Astrocyte of the cerebellum (primary cell): ENCODE measurements around the gene CFAP70.

Experiments
- DNase-seq: peaks from one replicate; pipeline ENCODE4 v3.0.0-alpha.2; 2011; ENCODE audit warnings: low read depth
- H3K4me3 ChIP-seq: 2 replicates; pipeline ENCODE4 v1.5.1; 2011; ENCODE audit warnings: mild to moderate bottlenecking, low read depth, low read length, moderate library complexity
- in situ Hi-C: cut with HindIII; loops from 2 replicates; pipeline ENCODE4 v1.10.0; 2017; ENCODE audit warnings: low sequenced_read_pairs
- TF ChIP-seq, protein P1 (sequence below): IDR thresholded peaks from 2 replicates; pipeline ENCODE4 v1.5.1; 2012; ENCODE audit warnings: low read length, low read depth, moderate library complexity, mild to moderate bottlenecking; ENCODE audit errors: missing control alignments

The CFAP70 gene

DNA sequence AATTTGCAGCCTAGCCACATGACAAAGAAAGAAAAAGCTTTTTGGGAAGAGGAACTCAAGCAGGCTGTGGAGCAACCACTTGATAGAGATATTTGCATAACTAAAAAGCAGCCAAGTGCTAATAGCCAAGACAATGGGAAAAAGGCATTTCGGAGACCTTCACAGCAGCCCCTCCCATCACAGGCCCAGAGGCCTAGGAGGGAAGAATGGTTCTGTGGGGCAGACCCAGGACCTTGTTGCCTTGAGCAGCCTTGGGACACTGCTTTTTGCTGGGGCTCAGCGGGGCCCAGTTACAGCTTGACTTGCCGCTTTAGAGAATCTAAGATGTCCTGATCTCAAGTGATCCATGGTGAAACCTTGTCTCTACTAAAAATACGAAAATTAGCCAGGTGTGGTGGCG lies 152.3 kb downstream of the CFAP70 start:
- DNase-seq: no peak
- H3K4me3 ChIP-seq: no peak overlapping the region
- in situ Hi-C loops: no loop called here
- TF ChIP-seq, protein P1, sequence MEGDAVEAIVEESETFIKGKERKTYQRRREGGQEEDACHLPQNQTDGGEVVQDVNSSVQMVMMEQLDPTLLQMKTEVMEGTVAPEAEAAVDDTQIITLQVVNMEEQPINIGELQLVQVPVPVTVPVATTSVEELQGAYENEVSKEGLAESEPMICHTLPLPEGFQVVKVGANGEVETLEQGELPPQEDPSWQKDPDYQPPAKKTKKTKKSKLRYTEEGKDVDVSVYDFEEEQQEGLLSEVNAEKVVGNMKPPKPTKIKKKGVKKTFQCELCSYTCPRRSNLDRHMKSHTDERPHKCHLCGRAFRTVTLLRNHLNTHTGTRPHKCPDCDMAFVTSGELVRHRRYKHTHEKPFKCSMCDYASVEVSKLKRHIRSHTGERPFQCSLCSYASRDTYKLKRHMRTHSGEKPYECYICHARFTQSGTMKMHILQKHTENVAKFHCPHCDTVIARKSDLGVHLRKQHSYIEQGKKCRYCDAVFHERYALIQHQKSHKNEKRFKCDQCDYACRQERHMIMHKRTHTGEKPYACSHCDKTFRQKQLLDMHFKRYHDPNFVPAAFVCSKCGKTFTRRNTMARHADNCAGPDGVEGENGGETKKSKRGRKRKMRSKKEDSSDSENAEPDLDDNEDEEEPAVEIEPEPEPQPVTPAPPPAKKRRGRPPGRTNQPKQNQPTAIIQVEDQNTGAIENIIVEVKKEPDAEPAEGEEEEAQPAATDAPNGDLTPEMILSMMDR: no peak

DNA sequence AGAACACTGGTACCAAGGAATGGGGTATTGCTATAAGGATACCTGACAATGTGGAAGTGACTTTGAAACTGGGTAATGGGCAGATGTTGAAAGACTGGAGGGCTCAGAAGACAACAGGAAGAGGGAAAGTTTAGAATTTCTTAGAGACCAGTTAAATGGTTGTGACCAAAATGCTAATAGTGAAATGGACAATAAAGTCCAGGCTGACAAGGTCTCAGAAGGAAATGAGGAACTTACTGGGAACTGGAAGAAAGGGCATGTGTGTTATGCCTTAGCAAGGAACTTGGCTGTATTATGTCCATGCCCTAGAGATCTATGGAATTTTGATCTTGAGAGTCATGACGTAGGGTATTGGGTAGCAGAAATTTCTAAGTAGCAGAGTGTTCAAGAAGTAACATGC lies 152.8 kb downstream of the CFAP70 start:
- TF ChIP-seq, protein P1: no peak
- H3K4me3 ChIP-seq: no peak overlapping the region
- DNase-seq: no peak
- in situ Hi-C loops: no loop called here

DNA sequence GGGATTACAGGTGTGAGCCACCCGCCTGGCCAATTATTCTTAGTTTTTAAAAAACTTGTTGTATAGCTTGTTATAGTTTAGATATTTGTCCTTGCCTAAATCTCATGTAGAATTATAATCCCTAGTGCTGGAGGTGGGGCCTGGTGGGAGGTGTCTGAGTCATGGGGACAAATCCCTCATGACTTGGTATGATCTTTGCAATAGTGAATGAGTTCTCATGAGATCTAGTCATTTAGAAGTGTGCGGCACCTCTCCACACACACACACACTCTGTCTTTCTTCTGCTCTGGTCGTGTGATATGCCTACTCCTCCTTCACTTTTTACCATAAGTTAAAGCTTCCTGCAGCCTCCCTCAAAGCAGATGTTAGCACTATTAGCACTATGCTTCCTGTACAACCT lies 153.6 kb downstream of the CFAP70 start:
- in situ Hi-C loops: no loop called here
- no peak for DNase-seq
- TF ChIP-seq, protein P1: no peak
- H3K4me3 ChIP-seq: no peak overlapping the region
